SK-N-SH treated with all-trans-retinoic acid at 6 μM for 48 hours (cell line): ENCODE data around the gene DNAJB7.

Source experiments
- ATAC-seq: fragments of 200-7000 bp; cut with Tn5 transposase; 3 replicates; pipeline ENCODE4 v1.9.1; 2020; ENCODE audit warnings: mild to moderate bottlenecking, moderate library complexity
- ARNTL ChIP-seq: fragments of 450-650 bp; formaldehyde crosslinking; IDR thresholded peaks from 2 replicates; pipeline ENCODE4 v1.5.0; 2020; ENCODE audit warnings: low read depth, mild to moderate bottlenecking, moderate library complexity, borderline replicate concordance
- BACH2 ChIP-seq: fragments of 250-450 bp; sonication (Bioruptor Pico); IDR thresholded peaks from 2 replicates; pipeline ENCODE4 v1.9.0; 2021; ENCODE audit warnings: mild to moderate bottlenecking, borderline replicate concordance
- ESRRG ChIP-seq: fragments of 250-450 bp; sonication (Bioruptor Pico); IDR thresholded peaks from 2 replicates; pipeline ENCODE4 v1.6.1; 2021; ENCODE audit warnings: mild to moderate bottlenecking
- GLIS3 ChIP-seq: fragments of 250-450 bp; sonication (Bioruptor Pico); IDR thresholded peaks from 2 replicates; pipeline ENCODE4 v1.5.0; 2020; ENCODE audit warnings: mild to moderate bottlenecking, moderate library complexity
- OSR1 ChIP-seq: fragments of 250-450 bp; sonication (Bioruptor Pico); IDR thresholded peaks from 2 replicates; pipeline ENCODE4 v1.8.0; 2022; ENCODE audit warnings: moderate library complexity, mild to moderate bottlenecking, inconsistent platforms
- PPARA ChIP-seq: fragments of 250-450 bp; sonication (Bioruptor Pico); IDR thresholded peaks from 2 replicates; pipeline ENCODE4 v1.5.0; 2020; ENCODE audit warnings: mild to moderate bottlenecking, borderline replicate concordance
- RARB ChIP-seq: fragments of 250-450 bp; sonication (Bioruptor Pico); IDR thresholded peaks from 2 replicates; pipeline ENCODE4 v1.8.0; 2021; ENCODE audit warnings: mild to moderate bottlenecking, moderate library complexity
- SNAI2 ChIP-seq: fragments of 250-450 bp; sonication (Bioruptor Pico); IDR thresholded peaks from 2 replicates; pipeline ENCODE4 v1.5.0; 2020; ENCODE audit warnings: mild to moderate bottlenecking, moderate library complexity
- TCF4 ChIP-seq: fragments of 250-450 bp; sonication (Bioruptor Pico); IDR thresholded peaks from 2 replicates; pipeline ENCODE4 v1.8.0; 2021; ENCODE audit warnings: mild to moderate bottlenecking, moderate library complexity, borderline replicate concordance
- TOX ChIP-seq: fragments of 250-450 bp; sonication (Bioruptor Pico); IDR thresholded peaks from 2 replicates; pipeline ENCODE4 v1.8.0; 2021; ENCODE audit warnings: mild to moderate bottlenecking, moderate library complexity, borderline replicate concordance
- ZC3H10 ChIP-seq: fragments of 250-450 bp; sonication (Bioruptor Pico); IDR thresholded peaks from 2 replicates; pipeline ENCODE4 v1.5.1; 2021; ENCODE audit warnings: mild to moderate bottlenecking, moderate library complexity
- ZFP3 ChIP-seq: fragments of 250-450 bp; sonication (Bioruptor Pico); IDR thresholded peaks from 2 replicates; pipeline ENCODE4 v1.5.0; 2020; ENCODE audit warnings: mild to moderate bottlenecking, moderate library complexity
- ZFP30 ChIP-seq: fragments of 450-650 bp; formaldehyde crosslinking; IDR thresholded peaks from 2 replicates; pipeline ENCODE4 v1.5.0; 2022; ENCODE audit warnings: mild to moderate bottlenecking, moderate library complexity
- ZNF8 ChIP-seq: fragments of 450-650 bp; formaldehyde crosslinking; IDR thresholded peaks from 2 replicates; pipeline ENCODE4 v1.5.0; 2020; ENCODE audit warnings: mild to moderate bottlenecking, moderate library complexity
- TF ChIP-seq, protein P1 (sequence below): fragments of 250-450 bp; sonication (Bioruptor Pico); IDR thresholded peaks from 2 replicates; pipeline ENCODE4 v1.5.1; 2021; ENCODE audit warnings: mild to moderate bottlenecking, moderate library complexity
- TF ChIP-seq, protein P2 (sequence below): fragments of 250-450 bp; sonication (Bioruptor Pico); IDR thresholded peaks from 2 replicates; pipeline ENCODE4 v1.8.0; 2021; ENCODE audit warnings: low read depth, mild to moderate bottlenecking, moderate library complexity, borderline replicate concordance
- TF ChIP-seq, protein P3 (sequence below): fragments of 250-450 bp; sonication (Bioruptor Pico); IDR thresholded peaks from 2 replicates; pipeline ENCODE4 v1.5.1; 2020; ENCODE audit warnings: low read depth, mild to moderate bottlenecking, moderate library complexity
- TF ChIP-seq, protein P4 (sequence below): fragments of 250-450 bp; sonication (Bioruptor Pico); IDR thresholded peaks from 2 replicates; pipeline ENCODE4 v1.8.0; 2020; ENCODE audit warnings: mild to moderate bottlenecking, moderate library complexity, borderline replicate concordance

Gene DNAJB7

DNA sequence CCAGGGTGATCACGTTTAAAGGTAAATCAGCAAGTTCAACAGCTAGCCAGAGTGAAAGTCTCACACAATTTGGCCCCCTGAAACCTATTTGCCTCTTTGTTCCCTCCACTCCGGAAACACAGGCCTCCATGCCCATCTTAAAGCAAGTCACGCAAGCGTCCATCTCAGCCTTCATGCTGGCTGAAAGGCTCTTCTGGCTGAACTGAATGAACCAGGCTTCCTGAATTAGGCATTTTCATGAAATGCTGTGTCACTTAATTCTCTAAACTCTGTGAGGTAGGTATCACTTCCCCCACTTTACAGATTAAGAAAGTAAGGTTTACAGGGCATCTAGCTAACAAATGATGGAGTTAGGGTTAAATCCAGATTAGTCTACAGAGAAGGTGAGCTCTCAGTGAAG, 44.2 kb downstream of the DNAJB7 start:
- TF ChIP-seq ARNTL (CRISPR knock-in tag): no peak
- no peak for TF ChIP-seq OSR1
- no peak for TF ChIP-seq PPARA (CRISPR knock-in tag)
- TF ChIP-seq, protein P1, sequence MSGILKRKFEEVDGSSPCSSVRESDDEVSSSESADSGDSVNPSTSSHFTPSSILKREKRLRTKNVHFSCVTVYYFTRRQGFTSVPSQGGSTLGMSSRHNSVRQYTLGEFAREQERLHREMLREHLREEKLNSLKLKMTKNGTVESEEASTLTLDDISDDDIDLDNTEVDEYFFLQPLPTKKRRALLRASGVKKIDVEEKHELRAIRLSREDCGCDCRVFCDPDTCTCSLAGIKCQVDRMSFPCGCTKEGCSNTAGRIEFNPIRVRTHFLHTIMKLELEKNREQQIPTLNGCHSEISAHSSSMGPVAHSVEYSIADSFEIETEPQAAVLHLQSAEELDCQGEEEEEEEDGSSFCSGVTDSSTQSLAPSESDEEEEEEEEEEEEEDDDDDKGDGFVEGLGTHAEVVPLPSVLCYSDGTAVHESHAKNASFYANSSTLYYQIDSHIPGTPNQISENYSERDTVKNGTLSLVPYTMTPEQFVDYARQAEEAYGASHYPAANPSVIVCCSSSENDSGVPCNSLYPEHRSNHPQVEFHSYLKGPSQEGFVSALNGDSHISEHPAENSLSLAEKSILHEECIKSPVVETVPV (CRISPR knock-in tag): no peak
- no peak for TF ChIP-seq ZNF8
- no peak for TF ChIP-seq GLIS3 (CRISPR knock-in tag)
- no peak for TF ChIP-seq ZC3H10 (CRISPR knock-in tag)
- TF ChIP-seq TOX: no peak
- TF ChIP-seq ZFP30 (CRISPR knock-in tag): no peak
- no peak for TF ChIP-seq RARB
- TF ChIP-seq SNAI2 (CRISPR knock-in tag): no peak
- TF ChIP-seq, protein P2, sequence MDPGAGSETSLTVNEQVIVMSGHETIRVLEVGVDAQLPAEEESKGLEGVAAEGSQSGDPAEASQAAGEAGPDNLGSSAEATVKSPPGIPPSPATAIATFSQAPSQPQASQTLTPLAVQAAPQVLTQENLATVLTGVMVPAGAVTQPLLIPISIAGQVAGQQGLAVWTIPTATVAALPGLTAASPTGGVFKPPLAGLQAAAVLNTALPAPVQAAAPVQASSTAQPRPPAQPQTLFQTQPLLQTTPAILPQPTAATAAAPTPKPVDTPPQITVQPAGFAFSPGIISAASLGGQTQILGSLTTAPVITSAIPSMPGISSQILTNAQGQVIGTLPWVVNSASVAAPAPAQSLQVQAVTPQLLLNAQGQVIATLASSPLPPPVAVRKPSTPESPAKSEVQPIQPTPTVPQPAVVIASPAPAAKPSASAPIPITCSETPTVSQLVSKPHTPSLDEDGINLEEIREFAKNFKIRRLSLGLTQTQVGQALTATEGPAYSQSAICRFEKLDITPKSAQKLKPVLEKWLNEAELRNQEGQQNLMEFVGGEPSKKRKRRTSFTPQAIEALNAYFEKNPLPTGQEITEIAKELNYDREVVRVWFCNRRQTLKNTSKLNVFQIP: no peak
- TF ChIP-seq TCF4 (CRISPR knock-in tag): no peak
- TF ChIP-seq BACH2: no peak
- ATAC-seq: no peak

DNA sequence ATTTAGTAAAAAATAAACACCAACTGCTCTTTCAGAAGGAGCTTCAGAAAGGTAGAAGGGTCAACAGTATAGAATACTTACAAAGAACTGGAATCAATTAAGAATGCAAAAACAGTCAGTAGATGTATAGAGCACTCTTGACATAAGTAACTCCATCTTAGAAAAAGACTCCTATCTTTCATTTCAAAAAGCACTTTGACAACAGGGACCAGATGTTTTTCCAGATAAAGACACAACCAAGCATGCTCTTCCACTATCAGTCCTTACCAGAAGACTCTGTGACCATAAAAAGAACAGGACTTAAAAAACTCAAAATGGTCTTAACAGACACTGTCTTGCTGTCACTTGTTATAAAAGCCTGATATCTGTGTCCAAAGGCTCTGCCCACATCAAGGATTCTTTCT, 48.0 kb downstream of the DNAJB7 start:
- TF ChIP-seq, protein P1 (CRISPR knock-in tag): no peak
- TF ChIP-seq RARB: no peak
- no peak for TF ChIP-seq ZC3H10 (CRISPR knock-in tag)
- TF ChIP-seq ZFP3 (CRISPR knock-in tag): no peak
- TF ChIP-seq, protein P3, sequence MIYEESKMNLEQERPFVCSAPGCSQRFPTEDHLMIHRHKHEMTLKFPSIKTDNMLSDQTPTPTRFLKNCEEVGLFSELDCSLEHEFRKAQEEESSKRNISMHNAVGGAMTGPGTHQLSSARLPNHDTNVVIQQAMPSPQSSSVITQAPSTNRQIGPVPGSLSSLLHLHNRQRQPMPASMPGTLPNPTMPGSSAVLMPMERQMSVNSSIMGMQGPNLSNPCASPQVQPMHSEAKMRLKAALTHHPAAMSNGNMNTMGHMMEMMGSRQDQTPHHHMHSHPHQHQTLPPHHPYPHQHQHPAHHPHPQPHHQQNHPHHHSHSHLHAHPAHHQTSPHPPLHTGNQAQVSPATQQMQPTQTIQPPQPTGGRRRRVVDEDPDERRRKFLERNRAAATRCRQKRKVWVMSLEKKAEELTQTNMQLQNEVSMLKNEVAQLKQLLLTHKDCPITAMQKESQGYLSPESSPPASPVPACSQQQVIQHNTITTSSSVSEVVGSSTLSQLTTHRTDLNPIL (CRISPR knock-in tag): no peak
- TF ChIP-seq, protein P4, sequence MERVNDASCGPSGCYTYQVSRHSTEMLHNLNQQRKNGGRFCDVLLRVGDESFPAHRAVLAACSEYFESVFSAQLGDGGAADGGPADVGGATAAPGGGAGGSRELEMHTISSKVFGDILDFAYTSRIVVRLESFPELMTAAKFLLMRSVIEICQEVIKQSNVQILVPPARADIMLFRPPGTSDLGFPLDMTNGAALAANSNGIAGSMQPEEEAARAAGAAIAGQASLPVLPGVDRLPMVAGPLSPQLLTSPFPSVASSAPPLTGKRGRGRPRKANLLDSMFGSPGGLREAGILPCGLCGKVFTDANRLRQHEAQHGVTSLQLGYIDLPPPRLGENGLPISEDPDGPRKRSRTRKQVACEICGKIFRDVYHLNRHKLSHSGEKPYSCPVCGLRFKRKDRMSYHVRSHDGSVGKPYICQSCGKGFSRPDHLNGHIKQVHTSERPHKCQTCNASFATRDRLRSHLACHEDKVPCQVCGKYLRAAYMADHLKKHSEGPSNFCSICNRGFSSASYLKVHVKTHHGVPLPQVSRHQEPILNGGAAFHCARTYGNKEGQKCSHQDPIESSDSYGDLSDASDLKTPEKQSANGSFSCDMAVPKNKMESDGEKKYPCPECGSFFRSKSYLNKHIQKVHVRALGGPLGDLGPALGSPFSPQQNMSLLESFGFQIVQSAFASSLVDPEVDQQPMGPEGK (CRISPR knock-in tag): no peak
- no peak for TF ChIP-seq OSR1
- no peak for TF ChIP-seq ARNTL (CRISPR knock-in tag)
- TF ChIP-seq TOX: no peak
- TF ChIP-seq PPARA (CRISPR knock-in tag): no peak
- TF ChIP-seq TCF4 (CRISPR knock-in tag): no peak
- no peak for TF ChIP-seq ESRRG
- TF ChIP-seq ZNF8: no peak
- TF ChIP-seq, protein P2: no peak
- no peak for ATAC-seq
